ENCODE measurements around the gene GPR78.

The GPR78 gene

DNA sequence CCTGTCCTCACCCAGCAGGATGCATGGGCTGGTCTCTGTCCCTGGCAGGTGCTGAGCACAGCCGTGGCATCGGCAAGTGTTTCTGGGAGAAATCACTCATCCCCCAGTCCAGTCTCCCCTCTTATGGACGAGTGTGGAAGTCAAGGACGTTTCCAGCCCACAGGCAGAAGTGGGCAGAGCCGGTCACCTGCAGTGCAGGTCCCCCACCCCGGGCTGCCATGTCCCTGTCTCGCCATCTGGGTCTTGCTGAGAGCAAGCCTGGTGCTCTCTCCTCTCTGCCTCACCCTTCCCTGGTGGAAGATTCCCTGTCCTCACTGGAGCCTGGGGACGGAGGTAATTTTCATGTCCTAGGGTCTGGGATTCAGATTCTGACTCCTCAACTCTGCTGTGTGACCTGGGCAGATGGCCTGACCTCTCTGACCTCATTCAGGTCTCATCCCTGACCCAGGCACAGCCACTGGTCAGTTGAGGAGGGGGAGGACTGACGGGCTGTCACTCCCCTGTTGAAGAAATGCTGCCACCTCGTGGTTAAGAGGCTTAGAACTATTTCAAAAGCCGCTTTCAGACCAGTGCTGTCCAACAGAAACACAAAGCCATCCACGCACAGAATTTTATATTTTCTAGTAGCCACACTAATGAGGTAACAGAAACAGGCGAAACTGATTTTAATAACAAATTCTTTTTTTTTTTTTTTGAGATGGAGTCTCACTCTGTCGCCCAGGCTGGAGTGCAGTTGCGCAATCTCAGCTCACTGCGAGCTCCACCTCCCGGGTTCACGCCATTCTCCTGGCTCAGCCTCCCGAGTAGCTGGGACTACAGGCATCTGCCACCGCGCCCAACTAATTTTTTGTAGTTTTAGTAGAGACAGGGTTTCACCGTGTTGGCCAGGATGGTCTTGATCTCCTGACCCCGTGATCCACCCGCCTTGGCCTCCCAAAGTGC is 14.2 kb downstream of the GPR78 start (continued):
- TF ChIP-seq ZNF175 (tag by site-specific recombination; IDR thresholded peaks at IDR 0.05) (no peak), ZNF239 (tag by site-specific recombination; IDR thresholded peaks at IDR 0.05) (no peak), ZNF211 (tag by site-specific recombination; IDR thresholded peaks at IDR 0.05; ENCODE audit: low read depth) (no peak), SETDB1 (IDR thresholded peaks at IDR 0.05; ENCODE audit: insufficient read length, low read length) (no peak), ZNF521 (tag by site-specific recombination; IDR thresholded peaks at IDR 0.05) (no peak), ZNF354C (tag by site-specific recombination; IDR thresholded peaks at IDR 0.05; ENCODE audit: borderline replicate concordance, low read depth) (no peak), GLIS1 (tag by site-specific recombination; IDR thresholded peaks at IDR 0.05) (no peak), ZNF114 (tag by site-specific recombination; IDR thresholded peaks at IDR 0.05) (no peak), ZNF404 (tag by site-specific recombination; IDR thresholded peaks at IDR 0.05) (no peak), REST (tag by site-specific recombination; IDR thresholded peaks at IDR 0.05) (peak; percentile 78), CTCF (tag by site-specific recombination; IDR thresholded peaks at IDR 0.05) (0 out of 2 replicates have a peak, but pooled peaks have one; percentile 24), ZBTB48 (tag by site-specific recombination; IDR thresholded peaks at IDR 0.05) (no peak), MZF1 (tag by site-specific recombination; IDR thresholded peaks at IDR 0.05; ENCODE audit: borderline replicate concordance) (no peak), ZNF121 (tag by site-specific recombination; IDR thresholded peaks at IDR 0.05) (no peak), ZIC2 (tag by site-specific recombination; IDR thresholded peaks at IDR 0.05) (no peak), SP7 (tag by site-specific recombination; IDR thresholded peaks at IDR 0.05) (0 out of 2 replicates have a peak, but pooled peaks have one; percentile 20), ZNF335 (tag by site-specific recombination; conservative IDR thresholded peaks at IDR 0.05) (no peak), BCL11A (tag by site-specific recombination; IDR thresholded peaks at IDR 0.05; ENCODE audit: low read depth) (peak; percentile 89), ZNF501 (tag by site-specific recombination; IDR thresholded peaks at IDR 0.05) (no peak), ZNF830 (tag by site-specific recombination; IDR thresholded peaks at IDR 0.05; ENCODE audit: low read depth) (no peak), ZBTB17 (tag by site-specific recombination; IDR thresholded peaks at IDR 0.05) (no peak), ZNF76 (tag by site-specific recombination; IDR thresholded peaks at IDR 0.05; ENCODE audit: borderline replicate concordance, low read depth) (no peak), OSR2 (tag by site-specific recombination; IDR thresholded peaks at IDR 0.05) (no peak), ZNF654 (tag by site-specific recombination; IDR thresholded peaks at IDR 0.05; ENCODE audit: low read depth) (peak; percentile 79), ZNF2 (tag by site-specific recombination; IDR thresholded peaks at IDR 0.05) (no peak)
- TF ChIP-seq, protein P1, sequence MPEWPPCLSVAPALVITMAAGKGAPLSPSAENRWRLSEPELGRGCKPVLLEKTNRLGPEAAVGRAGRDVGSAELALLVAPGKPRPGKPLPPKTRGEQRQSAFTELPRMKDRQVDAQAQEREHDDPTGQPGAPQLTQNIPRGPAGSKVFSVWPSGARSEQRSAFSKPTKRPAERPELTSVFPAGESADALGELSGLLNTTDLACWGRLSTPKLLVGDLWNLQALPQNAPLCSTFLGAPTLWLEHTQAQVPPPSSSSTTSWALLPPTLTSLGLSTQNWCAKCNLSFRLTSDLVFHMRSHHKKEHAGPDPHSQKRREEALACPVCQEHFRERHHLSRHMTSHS (tag by site-specific recombination; IDR thresholded peaks at IDR 0.05), result no peak
- TF ChIP-seq, protein P2, sequence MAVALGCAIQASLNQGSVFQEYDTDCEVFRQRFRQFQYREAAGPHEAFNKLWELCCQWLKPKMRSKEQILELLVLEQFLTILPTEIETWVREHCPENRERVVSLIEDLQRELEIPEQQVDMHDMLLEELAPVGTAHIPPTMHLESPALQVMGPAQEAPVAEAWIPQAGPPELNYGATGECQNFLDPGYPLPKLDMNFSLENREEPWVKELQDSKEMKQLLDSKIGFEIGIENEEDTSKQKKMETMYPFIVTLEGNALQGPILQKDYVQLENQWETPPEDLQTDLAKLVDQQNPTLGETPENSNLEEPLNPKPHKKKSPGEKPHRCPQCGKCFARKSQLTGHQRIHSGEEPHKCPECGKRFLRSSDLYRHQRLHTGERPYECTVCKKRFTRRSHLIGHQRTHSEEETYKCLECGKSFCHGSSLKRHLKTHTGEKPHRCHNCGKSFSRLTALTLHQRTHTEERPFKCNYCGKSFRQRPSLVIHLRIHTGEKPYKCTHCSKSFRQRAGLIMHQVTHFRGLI (tag by site-specific recombination; IDR thresholded peaks at IDR 0.05), result no peak
- TF ChIP-seq, protein P3, sequence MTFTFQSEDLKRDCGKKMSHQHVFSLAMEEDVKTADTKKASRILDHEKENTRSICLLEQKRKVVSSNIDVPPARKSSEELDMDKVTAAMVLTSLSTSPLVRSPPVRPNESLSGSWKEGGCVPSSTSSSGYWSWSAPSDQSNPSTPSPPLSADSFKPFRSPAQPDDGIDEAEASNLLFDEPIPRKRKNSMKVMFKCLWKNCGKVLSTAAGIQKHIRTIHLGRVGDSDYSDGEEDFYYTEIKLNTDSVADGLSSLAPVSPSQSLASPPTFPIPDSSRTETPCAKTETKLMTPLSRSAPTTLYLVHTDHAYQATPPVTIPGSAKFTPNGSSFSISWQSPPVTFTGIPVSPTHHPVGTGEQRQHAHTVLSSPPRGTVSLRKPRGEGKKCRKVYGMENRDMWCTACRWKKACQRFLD (tag by site-specific recombination; IDR thresholded peaks at IDR 0.05), result no peak
- TF ChIP-seq, protein P4, sequence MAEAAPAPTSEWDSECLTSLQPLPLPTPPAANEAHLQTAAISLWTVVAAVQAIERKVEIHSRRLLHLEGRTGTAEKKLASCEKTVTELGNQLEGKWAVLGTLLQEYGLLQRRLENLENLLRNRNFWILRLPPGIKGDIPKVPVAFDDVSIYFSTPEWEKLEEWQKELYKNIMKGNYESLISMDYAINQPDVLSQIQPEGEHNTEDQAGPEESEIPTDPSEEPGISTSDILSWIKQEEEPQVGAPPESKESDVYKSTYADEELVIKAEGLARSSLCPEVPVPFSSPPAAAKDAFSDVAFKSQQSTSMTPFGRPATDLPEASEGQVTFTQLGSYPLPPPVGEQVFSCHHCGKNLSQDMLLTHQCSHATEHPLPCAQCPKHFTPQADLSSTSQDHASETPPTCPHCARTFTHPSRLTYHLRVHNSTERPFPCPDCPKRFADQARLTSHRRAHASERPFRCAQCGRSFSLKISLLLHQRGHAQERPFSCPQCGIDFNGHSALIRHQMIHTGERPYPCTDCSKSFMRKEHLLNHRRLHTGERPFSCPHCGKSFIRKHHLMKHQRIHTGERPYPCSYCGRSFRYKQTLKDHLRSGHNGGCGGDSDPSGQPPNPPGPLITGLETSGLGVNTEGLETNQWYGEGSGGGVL (tag by site-specific recombination; IDR thresholded peaks at IDR 0.05), result no peak

Data from HEK293 (cell line).